ENCODE data around the gene LRRC75A.
"Not testable (repeated sequence)": the region's sequence is repeated elsewhere in the genome, so short reads cannot be mapped to it uniquely, and the experiment has no call there.

Gene LRRC75A

GRCh38 chr17:16468428-16468992 is 23.5 kb downstream of the LRRC75A start:
- no peak for DNase-seq

- DNase-seq: no peak
These were observed 24.1 kb downstream of the LRRC75A start for GRCh38 chr17:16467886-16468285.

GRCh38 chr17:16467044-16467443 is 24.9 kb downstream of the LRRC75A start:
- no peak for DNase-seq

GRCh38 chr17:16466407-16466806 is 25.6 kb downstream of the LRRC75A start:
- DNase-seq: no peak

- no peak for DNase-seq
These were observed 26.1 kb downstream of the LRRC75A start for GRCh38 chr17:16465861-16466338.

- DNase-seq: no peak
These were observed 27.0 kb downstream of the LRRC75A start for GRCh38 chr17:16465052-16465312.

GRCh38 chr17:16464303-16465051 is 27.5 kb downstream of the LRRC75A start:
- no peak for DNase-seq

- DNase-seq: no peak
These were observed 28.4 kb downstream of the LRRC75A start for GRCh38 chr17:16463358-16464302.

GRCh38 chr17:16462070-16462864 is 29.7 kb downstream of the LRRC75A start:
- no peak for DNase-seq

- DNase-seq: no peak
These were observed 30.5 kb downstream of the LRRC75A start for GRCh38 chr17:16461606-16461866.

GRCh38 chr17:16460796-16461605 is 31.0 kb downstream of the LRRC75A start:
- DNase-seq: no peak

GRCh38 chr17:16459855-16460550 is 32.0 kb downstream of the LRRC75A start:
- no peak for DNase-seq

- DNase-seq: no peak
These were observed 32.7 kb downstream of the LRRC75A start for GRCh38 chr17:16459271-16459670.

- no peak for DNase-seq
These were observed 35.2 kb downstream of the LRRC75A start for GRCh38 chr17:16456742-16457316.

GRCh38 chr17:16455997-16456741 is 35.8 kb downstream of the LRRC75A start:
- DNase-seq: no peak

GRCh38 chr17:16453493-16453851 is 38.5 kb downstream of the LRRC75A start:
- no peak for DNase-seq

- DNase-seq: not testable (repeated sequence)
These were observed 39.7 kb downstream of the LRRC75A start for GRCh38 chr17:16452268-16452667.

GRCh38 chr17:16450028-16450427 is 42.0 kb downstream of the LRRC75A start:
- DNase-seq: no peak

GRCh38 chr17:16449121-16449570 is 42.8 kb downstream of the LRRC75A start:
- no peak for DNase-seq

GRCh38 chr17:16448490-16448889 is 43.5 kb downstream of the LRRC75A start:
- no peak for DNase-seq

GRCh38 chr17:16447676-16448075 is 44.3 kb downstream of the LRRC75A start:
- DNase-seq: no peak

Data from NCI-H774 (cell line).